Thyroid gland (tissue), 4 donors: ENCODE measurements around the gene SLC35G2. TPM values are rescaled to one million over a fixed set of nuclear protein-coding genes. Genes with fewer than 3 reads are reported as not detected.

ENCODE experiments used
- DNase-seq, 2 donors: peaks; one replicate each; pipeline ENCODE4 v3.0.0-alpha.2; 2019
- H3K27ac ChIP-seq, 3 donors: fragments of 200-600 bp; sonication (generic); 1 replicate in 2 of 3; 2 replicates in 1 of 3; pipeline ENCODE4 v1.5.1; 2016 to 2019; ENCODE audit warnings: mild to moderate bottlenecking in 1 of 3, moderate library complexity in 1 of 3
- H3K27me3 ChIP-seq: fragments of 200-600 bp; sonication (generic); one replicate; pipeline ENCODE4 v1.5.1; 2019
- H3K36me3 ChIP-seq, 2 donors: fragments of 200-600 bp; sonication (generic); one replicate each; pipeline ENCODE4 v1.5.1; 2016 to 2019
- H3K4me1 ChIP-seq, 2 donors: fragments of 200-600 bp; sonication (generic); one replicate each; pipeline ENCODE4 v1.5.1; 2017 to 2019
- H3K4me3 ChIP-seq, 3 donors: fragments of 200-600 bp; sonication (generic); replicated peaks in 1 of 3; 1 replicate in 2 of 3; 2 replicates in 1 of 3; pipeline ENCODE4 v1.5.1; 2016; ENCODE audit warnings: mild to moderate bottlenecking in 1 of 3
- H3K9me3 ChIP-seq: fragments of 200-600 bp; sonication (generic); one replicate; pipeline ENCODE4 v1.5.1; 2017
- POLR2A ChIP-seq, 2 donors: fragments of 450-650 bp; IDR thresholded peaks; one replicate each; pipeline ENCODE4 v1.6.1; 2017; ENCODE audit warnings: antibody characterized with exemption in 2 of 2, mild to moderate bottlenecking in 2 of 2, moderate library complexity in 1 of 2
- WGBS, 2 donors: methylation state at CpG; one replicate each; pipeline ENCODE4 v1.1.5; 2017; 5-methylcytosine and 5-hydroxymethylcytosine counted together
- intact Hi-C: fragments of 100-400 bp; cut with DNase I; formaldehyde crosslinking; loops from one replicate; pipeline ENCODE4 v1.15.1; 2023
- total RNA-seq, 4 donors: library from RNA; depleted of rRNA; stranded (reverse); fragments of >200 nt; gene quantifications; one replicate each; pipeline ENCODE4 v1.2.3, GENCODE V29; 2016
- TF ChIP-seq, protein P1 (sequence below), 6 experiments: fragments of 200-600 bp in 3 of 6; fragments of 450-650 bp in 3 of 6; sonication (generic) in 3 of 6; IDR thresholded peaks; one replicate each; pipeline ENCODE4 v1.5.1; 2016 to 2019; ENCODE audit warnings: antibody characterized with exemption in 6 of 6, mild to moderate bottlenecking in 2 of 6, inconsistent platforms in 1 of 6, moderate library complexity in 1 of 6

SLC35G2 gene
- total RNA-seq, 4 donors from 2014 or later = 9.6 to 12.6 (median 11.5) TPM

DNA sequence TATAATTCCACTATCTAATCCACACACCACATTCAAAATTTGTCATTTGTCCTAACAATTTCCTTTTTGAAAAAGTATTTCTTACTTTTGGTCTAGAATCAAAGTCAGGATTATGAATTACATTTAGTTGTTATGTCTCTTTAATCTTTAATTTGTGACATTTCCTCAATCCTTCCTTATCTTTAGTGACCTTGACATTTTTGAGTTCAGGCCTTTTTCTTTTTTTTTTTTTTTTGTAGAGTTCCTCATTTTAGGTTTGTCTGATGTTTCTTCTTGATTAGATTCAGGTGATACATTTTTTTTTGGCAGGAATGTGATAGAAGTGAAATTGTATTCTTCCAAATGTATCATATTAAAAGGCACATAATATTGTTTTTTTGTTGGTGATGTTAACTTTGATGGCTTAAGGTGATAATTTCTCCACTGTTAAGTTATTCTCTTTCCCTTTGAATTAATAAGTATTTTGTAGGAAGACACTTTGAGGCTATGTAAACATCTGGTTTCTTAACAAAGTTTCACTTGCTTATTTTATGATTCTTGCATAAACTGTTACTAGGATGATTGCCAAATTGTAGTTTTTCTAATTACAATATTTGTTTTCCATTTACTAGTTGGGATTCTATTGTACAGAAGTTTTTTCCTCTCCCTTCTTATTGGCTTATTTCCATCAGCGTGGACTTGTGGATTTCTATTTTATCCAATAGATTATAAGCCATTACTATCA, 16.3 kb downstream of the SLC35G2 start:
- WGBS, 2 donors = 82 to 84% methylated on average over 1 of the region's 1 CpG
- Histone ChIP-seq H3K9me3 (no peaks in the 10 kb centered on the region), H3K27me3 (no peaks in the 10 kb centered on the region), H3K36me3 (no peaks in the 10 kb centered on the region), H3K4me1 (peaks cover 18 to 34% of the 10 kb centered on the region in 2 donors), H3K27ac (no peak overlapping the region), H3K4me3 (no peak overlapping the region)
- TF ChIP-seq, protein P1, sequence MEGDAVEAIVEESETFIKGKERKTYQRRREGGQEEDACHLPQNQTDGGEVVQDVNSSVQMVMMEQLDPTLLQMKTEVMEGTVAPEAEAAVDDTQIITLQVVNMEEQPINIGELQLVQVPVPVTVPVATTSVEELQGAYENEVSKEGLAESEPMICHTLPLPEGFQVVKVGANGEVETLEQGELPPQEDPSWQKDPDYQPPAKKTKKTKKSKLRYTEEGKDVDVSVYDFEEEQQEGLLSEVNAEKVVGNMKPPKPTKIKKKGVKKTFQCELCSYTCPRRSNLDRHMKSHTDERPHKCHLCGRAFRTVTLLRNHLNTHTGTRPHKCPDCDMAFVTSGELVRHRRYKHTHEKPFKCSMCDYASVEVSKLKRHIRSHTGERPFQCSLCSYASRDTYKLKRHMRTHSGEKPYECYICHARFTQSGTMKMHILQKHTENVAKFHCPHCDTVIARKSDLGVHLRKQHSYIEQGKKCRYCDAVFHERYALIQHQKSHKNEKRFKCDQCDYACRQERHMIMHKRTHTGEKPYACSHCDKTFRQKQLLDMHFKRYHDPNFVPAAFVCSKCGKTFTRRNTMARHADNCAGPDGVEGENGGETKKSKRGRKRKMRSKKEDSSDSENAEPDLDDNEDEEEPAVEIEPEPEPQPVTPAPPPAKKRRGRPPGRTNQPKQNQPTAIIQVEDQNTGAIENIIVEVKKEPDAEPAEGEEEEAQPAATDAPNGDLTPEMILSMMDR (IDR thresholded peaks at IDR 0.05) = no peak
- TF ChIP-seq POLR2A (IDR thresholded peaks at IDR 0.05) = no peak
- no peak for DNase-seq
- intact Hi-C loops = no loop called here

DNA sequence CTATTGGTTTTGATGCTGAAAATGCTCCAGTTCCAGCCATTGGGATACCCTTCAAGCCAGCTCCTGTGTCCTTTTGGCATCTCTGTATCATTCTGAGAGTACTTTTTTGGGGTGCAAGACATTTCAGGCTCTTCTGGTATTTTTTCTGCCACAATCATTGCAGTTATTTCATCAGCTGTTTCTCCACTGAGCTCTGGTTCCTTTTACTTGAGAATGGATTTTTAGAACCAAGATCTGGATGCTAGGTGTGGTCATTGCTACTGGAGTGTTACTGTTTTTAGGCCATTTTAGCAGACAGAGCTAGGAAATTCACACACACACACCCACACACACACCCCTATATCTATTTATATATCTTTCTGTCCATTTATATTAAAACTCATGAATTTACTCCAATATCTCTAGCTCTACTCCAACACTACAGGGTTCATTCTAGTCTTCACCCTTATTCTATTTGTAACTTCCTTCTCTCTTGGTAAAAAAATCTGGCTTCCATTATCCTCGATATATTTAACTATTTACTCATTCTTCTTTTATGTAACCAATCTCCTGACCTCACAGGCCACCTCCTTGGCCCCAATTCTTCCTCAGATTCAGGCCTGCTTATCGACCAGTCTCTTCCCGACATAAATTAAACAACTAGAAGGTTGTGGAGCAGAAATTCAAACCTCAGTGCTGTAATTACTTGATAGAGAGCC, 17.0 kb downstream of the SLC35G2 start:
- no peak overlapping the region for H3K4me3 ChIP-seq
- intact Hi-C loops = no loop called here
- H3K27me3 ChIP-seq = no peaks in the 10 kb centered on the region
- H3K27ac ChIP-seq = no peak overlapping the region
- H3K36me3 ChIP-seq = no peaks in the 10 kb centered on the region
- no peaks in the 10 kb centered on the region for H3K9me3 ChIP-seq
- 52 to 53% methylated on average over 3 of the region's 3 CpGs for WGBS, 2 donors
- no peak for DNase-seq
- no peak for TF ChIP-seq POLR2A (IDR thresholded peaks at IDR 0.05)
- TF ChIP-seq, protein P1 (IDR thresholded peaks at IDR 0.05) = no peak
- peaks cover 18 to 34% of the 10 kb centered on the region in 2 donors for H3K4me1 ChIP-seq

DNA sequence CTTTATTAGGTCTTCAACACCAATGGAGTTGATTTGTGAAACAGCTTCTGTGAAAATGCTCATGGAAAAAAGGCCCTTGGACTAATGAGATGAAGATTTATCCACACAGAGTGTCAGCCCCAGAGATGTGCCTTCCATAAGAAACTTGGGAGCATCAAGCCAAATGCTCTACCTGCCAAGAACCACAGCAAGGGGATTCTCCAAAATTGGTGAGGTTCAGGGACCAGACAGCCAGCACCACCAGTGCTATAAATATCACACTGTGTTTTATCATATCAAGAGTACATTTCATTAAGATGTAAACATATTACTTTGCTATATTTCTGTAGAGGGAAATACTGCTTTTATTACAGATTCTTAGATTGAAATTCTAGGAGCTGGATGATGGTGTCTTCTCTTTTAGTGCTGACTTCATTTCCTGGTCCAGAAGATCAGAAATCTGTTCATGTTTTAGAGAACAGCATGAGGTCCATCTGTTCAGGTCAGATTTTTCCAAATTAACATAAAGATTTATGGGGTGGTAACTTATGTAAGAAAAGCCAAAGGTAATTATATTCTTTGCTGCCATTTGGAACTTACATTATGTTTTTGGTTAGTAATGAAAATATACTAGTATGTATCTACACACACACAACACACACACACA, 17.7 kb downstream of the SLC35G2 start:
- no peak overlapping the region for H3K4me3 ChIP-seq
- H3K36me3 ChIP-seq = no peaks in the 10 kb centered on the region
- H3K27me3 ChIP-seq = no peaks in the 10 kb centered on the region
- TF ChIP-seq POLR2A (IDR thresholded peaks at IDR 0.05) = no peak
- TF ChIP-seq, protein P1 (IDR thresholded peaks at IDR 0.05) = no peak
- no peak for DNase-seq
- H3K4me1 ChIP-seq = peaks cover 18 to 34% of the 10 kb centered on the region in 2 donors
- H3K27ac ChIP-seq = no peak overlapping the region
- H3K9me3 ChIP-seq = no peaks in the 10 kb centered on the region
- intact Hi-C loops = no loop called here

DNA sequence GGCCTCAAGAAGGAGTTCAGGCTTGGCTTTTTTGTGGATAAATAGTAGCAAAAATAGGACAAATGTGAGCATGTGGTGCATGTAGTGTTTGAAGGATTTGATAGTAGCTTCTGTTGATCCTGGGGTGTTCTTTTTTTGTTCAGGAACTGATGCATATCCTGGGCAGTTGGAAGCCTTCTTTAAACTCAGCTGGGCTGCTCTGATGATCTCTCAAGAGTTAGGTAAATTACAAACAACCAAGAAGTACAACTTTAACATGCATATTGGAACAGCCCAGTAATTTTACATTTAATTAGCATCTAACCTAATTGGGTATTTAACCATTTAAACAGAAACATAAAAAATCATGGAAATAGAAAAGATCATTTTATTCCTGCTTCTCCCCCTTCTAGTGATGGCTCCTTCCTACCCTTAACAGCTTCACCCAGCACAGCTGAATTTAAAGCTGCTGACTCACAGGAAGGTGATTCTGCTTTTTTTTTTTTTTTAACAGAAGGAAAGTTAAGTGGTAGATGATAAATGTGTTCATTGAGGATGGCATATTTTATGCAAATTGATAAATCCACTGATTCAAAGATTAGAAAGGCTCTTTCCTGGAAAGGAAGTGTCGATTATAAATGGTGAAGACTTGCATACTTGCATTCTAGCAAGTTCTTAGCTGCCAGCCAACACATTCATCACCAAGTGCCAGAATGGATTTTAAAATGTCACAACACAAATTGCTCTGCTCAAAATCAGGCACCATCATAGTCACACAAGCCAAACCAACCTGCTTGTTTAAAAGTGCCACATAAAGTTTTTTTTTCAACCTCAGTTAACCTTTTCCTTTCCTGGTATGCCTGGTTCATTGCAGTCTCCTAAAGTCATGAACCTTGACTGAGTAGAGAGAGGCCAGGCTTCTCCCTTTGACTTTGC, 20.0 kb downstream of the SLC35G2 start:
- 43 to 59% methylated on average over 1 of the region's 1 CpG for WGBS, 2 donors
- Histone ChIP-seq H3K27ac (peak overlapping the region; percentile 15 to 73 (median 69)), H3K9me3 (no peaks in the 10 kb centered on the region), H3K27me3 (no peaks in the 10 kb centered on the region), H3K36me3 (no peaks in the 10 kb centered on the region), H3K4me3 (no peak overlapping the region), H3K4me1 (peaks cover 18 to 34% of the 10 kb centered on the region in 2 donors)
- peak in 1 of 2 donors; percentile 9 for DNase-seq
- TF ChIP-seq, protein P1 (IDR thresholded peaks at IDR 0.05) = no peak
- no peak for TF ChIP-seq POLR2A (IDR thresholded peaks at IDR 0.05)
- intact Hi-C loops = no loop called here
